ENCODE results near the gene GLA. TPM values are rescaled to one million over a fixed set of nuclear protein-coding genes. Genes with fewer than 3 reads are reported as not detected.

Gene GLA
- total and polyA plus RNA-seq, 9 of the 15 experiments (the other 6 are each of a cell fraction or from before 2014, with no cell fraction given), result 41.7 to 146 (median 73.8) TPM

- Histone ChIP-seq H3K9ac (ENCODE audit: insufficient read depth in 1 of 2, low read depth in 2 of 2, low read length in 2 of 2) (peak overlapping the region; percentile 70 to 95; a peak in 3 of 4 replicates), H3K4me3 (peak overlapping the region; percentile 57), H3K4me1 (replicated peaks in 1 of 2; ENCODE audit: control insufficient read depth in 2 of 2, insufficient read depth in 2 of 2, low read length in 2 of 2) (peaks cover 4 to 20% of the 10 kb centered on the region in 2 experiments), H3K36me3 (ENCODE audit: control insufficient read depth, insufficient read depth, low read length) (0 out of 3 replicates have a peak, but pooled peaks cover 3% of the 10 kb centered on the region), H3K9me3 (replicated peaks; ENCODE audit: control insufficient read depth, insufficient read depth, low read depth, low read length) (no peaks in the 10 kb centered on the region), H4K20me1 (replicated peaks; ENCODE audit: control insufficient read depth, insufficient read depth, low read length) (no peaks in the 10 kb centered on the region), H2AFZ (ENCODE audit: low read depth, low read length) (no peak overlapping the region), H3K27ac (ENCODE audit: extremely low read depth, low read depth, low read length) (peak overlapping the region; percentile 55), H3K27me3 (ENCODE audit: control insufficient read depth in 2 of 2, insufficient read depth in 2 of 2, low read length in 2 of 2) (no peaks in the 10 kb centered on the region), H3K9me1 (ENCODE audit: control insufficient read depth, insufficient read depth, low read length) (no peaks in the 10 kb centered on the region), H3K79me2 (ENCODE audit: control insufficient read depth, insufficient read depth, low read length) (peaks cover 54% of the 10 kb centered on the region), H3K4me2 (ENCODE audit: insufficient read depth, low read length) (peak overlapping the region; percentile 92)
- ATAC-seq (no peak), FAIRE-seq (no peak), DNase-seq (ENCODE audit: extremely low read depth in 1 of 4, low spot score in 3 of 4) (peak in 2 of 4 experiments; percentile 13 to 49)
- intact Hi-C loops (cut with micrococcal nuclease) (no loop called here), in situ Hi-C loops (cut with MboI) (no loop called here)
- ChIA-PET CTCF (ENCODE audit: low intra/inter-chr PET ratio) (no interaction called here), POLR2A (interaction anchor here (0.6 kb wide), 2 partner anchors 19 to 439 kb away, joined by 4 read pairs; no protein-coding TSS in a partner anchor)
- BruUV-seq (replicated peaks), result no TSS peak
- 28% methylated on average over 4 of the region's 4 CpGs for WGBS (ENCODE audit: insufficient coverage, low coverage, missing lambda C conversion rate)
- TF ChIP-seq, protein P1, sequence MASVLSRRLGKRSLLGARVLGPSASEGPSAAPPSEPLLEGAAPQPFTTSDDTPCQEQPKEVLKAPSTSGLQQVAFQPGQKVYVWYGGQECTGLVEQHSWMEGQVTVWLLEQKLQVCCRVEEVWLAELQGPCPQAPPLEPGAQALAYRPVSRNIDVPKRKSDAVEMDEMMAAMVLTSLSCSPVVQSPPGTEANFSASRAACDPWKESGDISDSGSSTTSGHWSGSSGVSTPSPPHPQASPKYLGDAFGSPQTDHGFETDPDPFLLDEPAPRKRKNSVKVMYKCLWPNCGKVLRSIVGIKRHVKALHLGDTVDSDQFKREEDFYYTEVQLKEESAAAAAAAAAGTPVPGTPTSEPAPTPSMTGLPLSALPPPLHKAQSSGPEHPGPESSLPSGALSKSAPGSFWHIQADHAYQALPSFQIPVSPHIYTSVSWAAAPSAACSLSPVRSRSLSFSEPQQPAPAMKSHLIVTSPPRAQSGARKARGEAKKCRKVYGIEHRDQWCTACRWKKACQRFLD (CRISPR knock-in tag; IDR thresholded peaks at IDR 0.05), result no peak
- TF ChIP-seq POLR2AphosphoS2 (IDR thresholded peaks at IDR 0.05; ENCODE audit: low read length), result no peak
- TF ChIP-seq ZNF282 (CRISPR knock-in tag; IDR thresholded peaks at IDR 0.05), result no peak
- TF ChIP-seq NR2C2 (CRISPR knock-in tag; IDR thresholded peaks at IDR 0.05), result no peak
- no peak for TF ChIP-seq NR2C2 (tag; IDR thresholded peaks at IDR 0.05)
- no peak for TF ChIP-seq XRCC3 (IDR thresholded peaks at IDR 0.05)
- TF ChIP-seq MXI1 (IDR thresholded peaks at IDR 0.05; ENCODE audit: low read depth, low read length), result no peak
- peak; percentile 30; the same call in 1 of the 2 replicates for TF ChIP-seq RFX1 (IDR thresholded peaks at IDR 0.05)
- TF ChIP-seq FOXJ3 (CRISPR knock-in tag; IDR thresholded peaks at IDR 0.05), result no peak
- no peak for TF ChIP-seq ZNF121 (CRISPR knock-in tag; conservative IDR thresholded peaks at IDR 0.05)
- TF ChIP-seq, protein P2, sequence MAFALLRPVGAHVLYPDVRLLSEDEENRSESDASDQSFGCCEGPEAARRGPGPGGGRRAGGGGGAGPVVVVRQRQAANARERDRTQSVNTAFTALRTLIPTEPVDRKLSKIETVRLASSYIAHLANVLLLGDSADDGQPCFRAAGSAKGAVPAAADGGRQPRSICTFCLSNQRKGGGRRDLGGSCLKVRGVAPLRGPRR (CRISPR knock-in tag; IDR thresholded peaks at IDR 0.05), result no peak
- no peak for TF ChIP-seq ZC3H11A (IDR thresholded peaks at IDR 0.05; ENCODE audit: low read depth, low read length)
- no peak for TF ChIP-seq ILF3 (IDR thresholded peaks at IDR 0.05; ENCODE audit: borderline replicate concordance)
- TF ChIP-seq RCOR1 (IDR thresholded peaks at IDR 0.05; ENCODE audit: borderline replicate concordance in 1 of 2, low read depth in 2 of 2, low read length in 2 of 2), result peak in 1 of 2 experiments; percentile 22; a peak in 1 of 4 replicates
- TF ChIP-seq NBN (IDR thresholded peaks at IDR 0.05; ENCODE audit: low read depth), result no peak
- no peak for TF ChIP-seq GABPB2 (CRISPR knock-in tag; conservative IDR thresholded peaks at IDR 0.05)
- TF ChIP-seq IRF1 (CRISPR knock-in tag; IDR thresholded peaks at IDR 0.05; ENCODE audit: borderline replicate concordance), result no peak
- TF ChIP-seq ZNF551 (CRISPR knock-in tag; IDR thresholded peaks at IDR 0.05), result no peak
- no peak for TF ChIP-seq MAFF (IDR thresholded peaks at IDR 0.05; ENCODE audit: low read length)
- no peak for TF ChIP-seq MECOM (CRISPR knock-in tag; IDR thresholded peaks at IDR 0.05)
- TF ChIP-seq HDAC2 (IDR thresholded peaks at IDR 0.05), result no peak
- TF ChIP-seq KDM4B (IDR thresholded peaks at IDR 0.05; ENCODE audit: borderline replicate concordance in 2 of 2, low read depth in 1 of 2), result no peak
- TF ChIP-seq KDM1A (IDR thresholded peaks at IDR 0.05), result 0 out of 4 replicates have a peak, but pooled peaks have one; percentile 8 to 19
- TF ChIP-seq SAFB2 (IDR thresholded peaks at IDR 0.05; ENCODE audit: borderline replicate concordance, low read depth, low read length, severe bottlenecking), result no peak
Measured at GRCh38 chrX:101383679-101384205, 24.0 kb downstream of the GLA start.

All from K562 (cell line).